NCI-H2029 treated with DMSO at 0.1 percent for 48 hours (cell line): Measurements from ENCODE around the gene PIM3.

Experiments
- DNase-seq: peaks from one replicate; lab custom pipeline; 2025; lab: John Stamatoyannopoulos, UW

PIM3 gene

GRCh38 chr22:49956418-49956770 is 4.2 kb upstream of the PIM3 start:
- no peak for DNase-seq

DNA sequence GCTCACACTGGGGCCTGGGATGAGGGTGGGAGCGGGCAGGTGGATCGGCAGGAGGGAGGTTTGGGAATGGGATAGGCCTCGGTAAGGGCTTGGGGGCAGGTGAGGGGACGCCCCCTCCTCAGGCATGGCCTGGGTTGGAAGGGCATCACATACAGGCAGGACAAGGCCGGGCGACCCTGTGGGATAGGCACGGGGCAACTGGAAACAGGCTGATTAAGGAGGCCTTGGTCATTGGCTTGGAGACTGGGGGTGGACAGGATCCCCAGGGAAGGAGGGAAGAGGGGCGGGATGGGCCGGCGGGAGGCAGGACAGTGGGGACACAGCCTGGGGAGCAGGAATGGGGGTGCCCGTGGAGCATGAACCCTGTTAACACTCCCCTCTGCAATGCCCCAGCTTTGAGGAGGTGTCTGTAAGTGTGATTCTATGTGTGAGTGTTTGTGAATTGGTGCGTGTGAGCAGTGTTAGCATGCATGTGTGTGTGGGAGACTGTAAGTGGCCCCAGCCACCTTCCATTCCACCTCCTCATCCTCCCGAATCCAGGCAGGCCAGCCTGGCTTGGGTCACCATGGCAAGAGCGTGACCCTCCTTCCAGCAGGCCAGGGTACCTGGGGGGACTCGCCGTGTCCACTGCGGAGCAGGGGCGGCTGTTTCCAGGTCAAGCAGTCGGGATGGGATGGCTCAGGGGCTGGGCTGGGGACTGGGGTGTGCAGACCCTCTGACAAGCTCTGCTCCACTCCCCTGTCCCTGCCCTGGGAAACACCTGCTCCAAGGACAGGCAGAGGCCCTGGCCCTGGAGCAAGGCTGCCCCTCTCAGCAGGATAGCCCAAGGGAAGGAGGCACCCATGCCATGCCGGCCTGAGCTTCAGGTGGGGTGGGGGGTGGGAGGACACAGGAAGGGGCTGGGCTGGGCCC is 3.4 kb upstream of the PIM3 start:
- no peak for DNase-seq

GRCh38 chr22:49957826-49958365 is 2.7 kb upstream of the PIM3 start:
- no peak for DNase-seq

- no peak for DNase-seq
Observed at GRCh38 chr22:49958366-49958921, 2.1 kb upstream of the PIM3 start.

DNA sequence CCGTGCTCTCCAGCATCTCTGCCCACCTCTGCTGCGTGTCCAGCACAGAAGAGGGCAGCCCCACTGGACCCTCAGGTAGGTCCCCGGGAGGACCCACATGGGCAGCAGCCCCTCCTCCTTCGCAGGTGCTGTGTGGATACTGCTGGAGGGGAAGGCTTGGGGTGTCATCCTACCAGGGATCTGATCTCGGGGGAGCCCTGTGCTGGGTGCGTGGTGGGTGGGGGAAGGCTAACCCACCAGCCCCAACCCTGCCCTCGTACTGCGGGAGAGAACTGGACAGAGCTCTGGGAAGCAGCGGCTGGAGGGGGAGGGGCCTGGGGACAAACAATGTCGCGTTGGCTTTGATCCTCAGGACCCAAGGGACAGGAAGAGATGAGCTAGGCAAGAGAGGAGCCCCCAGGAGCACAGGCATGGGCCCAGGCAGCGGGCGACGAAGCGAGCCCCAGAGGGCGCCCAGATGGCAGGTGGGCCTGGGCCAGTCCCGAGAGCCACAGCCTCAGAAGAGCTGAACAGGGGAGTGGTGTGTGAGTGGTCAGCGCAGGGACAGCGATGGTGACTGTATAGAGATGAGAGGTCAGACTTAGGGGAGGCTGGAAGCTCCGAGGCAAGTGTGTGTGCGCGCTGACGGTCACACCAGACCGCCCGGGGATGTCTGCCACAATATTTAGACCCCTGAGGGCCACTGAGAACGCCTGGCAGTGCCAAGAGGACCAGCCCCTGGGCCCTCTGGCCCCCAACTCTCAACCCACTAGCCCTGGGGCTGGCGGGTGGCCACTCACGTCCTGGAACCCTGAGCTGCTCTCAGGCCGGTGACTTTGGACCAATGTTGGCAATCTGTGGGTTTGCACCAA is 1.4 kb upstream of the PIM3 start:
- no peak for DNase-seq

GRCh38 chr22:49959782-49960158 is 802 bp upstream of the PIM3 start:
- DNase-seq: no peak

- no peak for DNase-seq
Observed at GRCh38 chr22:49961005-49961600, 531 bp downstream of the PIM3 start.

GRCh38 chr22:49961601-49962011 is 1.0 kb downstream of the PIM3 start:
- DNase-seq: no peak

DNA sequence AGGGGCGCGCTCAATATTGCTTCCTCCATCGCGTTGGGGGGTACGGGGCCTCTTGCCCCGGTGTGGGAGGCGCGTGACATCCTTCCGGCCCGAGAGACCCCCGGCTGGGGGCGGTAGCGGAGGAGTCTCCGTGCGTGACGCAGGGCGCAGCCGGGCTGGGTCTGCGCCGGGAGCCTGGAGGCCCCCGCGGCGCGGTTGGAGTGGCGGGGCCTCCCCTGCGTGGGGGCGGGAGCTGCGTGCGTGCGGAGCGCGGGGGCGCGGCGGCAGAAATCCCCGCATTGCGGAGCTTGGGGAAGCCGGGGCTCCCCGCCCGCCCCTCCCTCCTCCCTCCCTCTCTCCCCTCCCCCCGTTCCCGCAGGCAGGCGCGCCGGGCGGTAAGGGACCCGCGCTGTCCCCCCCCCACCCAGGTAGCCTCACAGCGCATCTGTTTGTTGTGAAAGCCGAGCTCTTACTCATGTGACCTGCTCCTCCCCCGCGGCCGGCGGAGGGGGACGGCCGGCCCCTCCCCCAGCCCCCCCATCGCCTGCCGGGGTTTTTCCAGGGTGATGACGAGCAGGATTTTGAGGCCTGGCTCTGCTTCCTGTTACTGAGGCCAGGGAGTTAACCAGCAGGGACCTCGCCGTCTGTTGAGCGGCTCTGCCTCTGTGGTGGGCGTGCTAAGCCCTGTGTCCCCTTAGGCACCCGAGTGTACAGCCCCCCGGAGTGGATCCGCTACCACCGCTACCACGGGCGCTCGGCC is 1.6 kb downstream of the PIM3 start:
- DNase-seq: no peak

GRCh38 chr22:49962751-49963646 is 2.4 kb downstream of the PIM3 start:
- no peak for DNase-seq

- DNase-seq: no peak
Observed at GRCh38 chr22:49963647-49964026, 3.1 kb downstream of the PIM3 start.

DNA sequence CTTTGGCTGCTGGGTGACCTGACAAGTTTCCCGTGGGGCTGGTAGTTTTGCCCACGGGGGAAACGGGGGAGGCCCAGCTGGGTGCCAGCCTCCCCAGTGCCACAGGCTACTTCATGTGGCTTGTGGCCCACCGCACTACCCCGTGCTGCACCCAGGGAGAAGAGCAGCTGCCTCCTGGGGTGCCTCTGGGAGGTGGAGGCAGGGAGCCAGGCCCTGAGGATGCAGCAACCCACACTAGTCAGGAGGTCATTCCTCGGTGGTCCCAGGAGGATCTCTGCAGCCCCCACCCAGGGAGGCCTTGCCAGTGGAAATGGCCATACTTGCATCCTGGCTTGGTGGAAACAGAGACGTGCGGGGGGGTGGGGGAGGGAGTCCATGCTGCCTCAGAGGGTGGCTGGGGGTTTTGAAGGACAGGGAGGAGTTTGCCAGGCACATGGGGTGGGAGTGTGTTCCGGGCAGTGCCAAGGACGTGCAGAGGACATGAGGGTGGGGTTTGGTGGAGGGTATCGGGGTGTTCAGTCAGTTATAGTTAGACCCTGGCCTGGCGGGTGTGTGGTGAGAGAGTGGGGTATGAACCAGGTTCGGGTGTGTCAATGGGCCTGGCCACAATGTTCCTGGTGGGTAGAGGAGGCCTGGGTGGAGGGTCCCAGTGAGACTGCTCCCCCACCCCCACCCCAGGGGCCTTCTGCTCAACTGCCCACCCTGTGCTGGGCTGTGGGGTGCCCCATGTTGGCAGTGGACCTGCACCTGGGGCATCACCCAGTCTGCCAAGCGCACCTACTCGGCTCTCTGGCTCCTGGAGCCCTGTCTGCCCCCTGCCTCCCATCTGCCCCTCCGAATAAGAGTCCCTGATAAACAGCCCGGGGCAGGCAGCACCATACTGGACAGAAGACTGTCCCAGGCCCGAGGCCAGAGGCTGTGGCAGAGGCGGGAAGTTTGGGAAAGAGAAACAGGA is 3.8 kb downstream of the PIM3 start:
- DNase-seq: no peak

DNA sequence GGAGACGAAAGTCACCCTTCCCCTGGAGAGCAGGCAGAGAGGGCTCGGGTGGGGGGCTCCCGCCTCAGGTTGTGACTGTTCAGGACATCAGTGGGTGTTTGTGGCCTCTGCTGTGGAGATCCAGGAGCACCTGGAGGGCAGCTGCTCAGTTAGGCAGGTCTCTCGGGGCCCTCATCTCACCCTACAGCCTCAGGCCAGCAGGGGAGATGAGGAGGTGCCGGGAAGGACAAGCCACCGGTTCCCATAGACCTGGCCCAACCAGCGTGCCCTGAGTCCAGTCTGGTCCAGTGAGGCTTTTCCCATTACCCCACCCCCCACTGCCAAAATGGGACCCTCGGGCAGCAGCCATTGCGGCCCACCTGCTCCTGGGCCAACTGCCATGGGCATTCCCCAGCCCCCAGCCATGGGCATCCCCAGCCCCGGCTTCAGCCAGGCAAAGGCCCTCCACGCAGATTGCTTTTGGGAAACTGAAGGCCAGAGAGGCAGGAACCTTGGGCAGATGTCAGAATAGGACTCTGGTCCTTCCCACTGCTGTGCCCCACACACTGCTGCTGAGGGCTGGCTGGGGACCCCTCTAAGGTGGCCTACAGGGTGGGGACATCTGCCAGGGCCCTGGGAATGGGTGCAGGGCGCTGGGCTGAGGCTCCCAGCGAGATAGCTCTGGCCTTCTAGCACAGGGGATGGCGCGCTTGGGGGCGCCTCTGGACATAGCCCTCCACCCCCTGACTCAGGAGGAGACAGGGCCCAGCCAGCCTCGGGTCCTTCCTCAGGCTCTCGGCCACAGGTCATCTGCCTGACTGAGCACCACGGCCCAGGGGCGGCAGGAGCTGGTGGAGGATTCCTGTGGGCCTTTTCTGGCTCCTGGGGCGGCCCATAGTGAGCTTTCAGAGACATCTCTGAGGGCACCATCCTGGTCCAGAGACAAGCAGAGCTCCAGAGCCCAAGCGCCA is 4.8 kb downstream of the PIM3 start:
- DNase-seq: no peak

- no peak for DNase-seq
Observed at GRCh38 chr22:49966041-49966773, 5.6 kb downstream of the PIM3 start.

GRCh38 chr22:49966774-49967705 is 6.5 kb downstream of the PIM3 start:
- DNase-seq: no peak

GRCh38 chr22:49967706-49968208 is 7.2 kb downstream of the PIM3 start:
- no peak for DNase-seq
